ENCODE measurements around the gene GNAQ. TPM values are rescaled to one million over a fixed set of nuclear protein-coding genes. Genes with fewer than 3 reads are reported as not detected.

GNAQ gene
- total RNA-seq, 1 donor from 2014 or later: 55.2 TPM

- DNase-seq (ENCODE audit: extremely low read depth, low read depth, low spot score): no peak
These were observed 81.7 kb downstream of the GNAQ start for GRCh38 chr9:77949751-77950436.

GRCh38 chr9:77947651-77948050, 84.0 kb downstream of the GNAQ start:
- no peak for DNase-seq (ENCODE audit: extremely low read depth, low read depth, low spot score)

- no peak for DNase-seq (ENCODE audit: extremely low read depth, low read depth, low spot score)
These were observed 84.5 kb downstream of the GNAQ start for GRCh38 chr9:77946969-77947620.

DNA sequence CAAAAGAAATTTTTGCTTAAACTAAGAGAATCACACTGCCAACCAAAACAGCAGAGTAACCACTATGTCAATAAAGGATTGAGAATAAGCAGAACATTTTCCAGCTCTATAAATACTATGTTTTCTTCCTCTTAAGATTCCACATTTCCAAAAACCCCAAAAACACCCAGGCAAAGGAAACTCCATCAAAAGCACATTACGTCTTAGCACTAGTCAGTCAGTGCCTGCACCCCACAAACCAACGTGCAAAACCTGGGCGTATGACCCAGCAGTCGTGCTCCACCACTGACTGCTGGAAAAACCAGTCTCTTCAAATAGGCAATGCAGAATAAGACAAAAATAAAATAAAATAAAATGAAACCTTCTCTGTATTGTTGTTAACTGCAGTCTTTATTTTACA, 85.3 kb downstream of the GNAQ start:
- DNase-seq (ENCODE audit: extremely low read depth, low read depth, low spot score): no peak

DNA sequence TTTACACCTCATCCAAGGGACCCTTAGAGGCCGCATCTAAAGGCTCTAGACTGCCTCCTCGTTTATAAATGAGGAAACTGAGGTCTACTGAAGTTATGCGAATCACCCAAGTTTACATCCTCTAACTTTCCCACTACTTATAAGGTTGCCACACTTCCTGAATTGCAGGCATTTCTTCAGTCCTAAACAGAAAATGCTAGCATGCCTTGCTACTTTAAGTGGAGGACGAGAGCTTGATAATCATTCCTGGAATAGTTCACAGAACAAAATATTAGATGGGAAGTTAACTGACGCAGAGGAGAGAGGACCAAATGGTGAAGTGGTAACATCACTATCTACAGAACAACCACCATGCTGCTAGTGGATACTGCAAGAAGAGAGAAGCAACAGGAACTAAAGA, 85.8 kb downstream of the GNAQ start:
- DNase-seq (ENCODE audit: extremely low read depth, low read depth, low spot score): no peak

DNA sequence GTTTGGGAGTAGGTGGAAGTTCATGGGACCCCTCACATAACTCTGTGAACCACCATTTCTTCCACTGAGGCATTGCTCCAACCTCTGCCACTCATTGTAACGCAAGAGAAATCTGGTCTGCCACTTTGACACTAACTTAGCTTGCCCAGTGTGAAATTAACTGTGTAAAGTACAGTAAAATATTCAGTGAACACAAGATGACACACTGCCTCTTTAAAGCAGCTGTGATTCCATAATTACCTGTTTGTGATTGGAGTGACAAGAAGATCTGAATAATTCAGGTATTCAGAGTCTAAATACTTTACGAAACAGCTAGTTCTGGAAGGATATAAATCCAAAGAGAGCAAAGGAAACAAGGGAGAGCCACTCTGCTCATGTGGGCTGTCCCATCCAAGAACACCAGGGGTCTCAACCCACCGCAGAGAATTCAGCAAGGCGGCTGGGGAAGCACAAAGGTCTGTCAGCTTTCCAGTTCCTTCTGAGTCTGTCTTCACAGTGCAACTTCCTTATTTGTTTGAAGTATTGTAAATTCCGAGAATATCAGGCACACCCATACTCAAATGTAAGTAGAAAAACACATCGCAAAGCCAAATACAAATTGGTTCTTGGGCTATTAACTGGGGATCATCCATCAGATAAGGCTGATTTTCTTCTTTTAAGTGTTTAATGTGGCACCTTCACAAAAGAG, 86.9 kb downstream of the GNAQ start:
- no peak for DNase-seq (ENCODE audit: extremely low read depth, low read depth, low spot score)

DNA sequence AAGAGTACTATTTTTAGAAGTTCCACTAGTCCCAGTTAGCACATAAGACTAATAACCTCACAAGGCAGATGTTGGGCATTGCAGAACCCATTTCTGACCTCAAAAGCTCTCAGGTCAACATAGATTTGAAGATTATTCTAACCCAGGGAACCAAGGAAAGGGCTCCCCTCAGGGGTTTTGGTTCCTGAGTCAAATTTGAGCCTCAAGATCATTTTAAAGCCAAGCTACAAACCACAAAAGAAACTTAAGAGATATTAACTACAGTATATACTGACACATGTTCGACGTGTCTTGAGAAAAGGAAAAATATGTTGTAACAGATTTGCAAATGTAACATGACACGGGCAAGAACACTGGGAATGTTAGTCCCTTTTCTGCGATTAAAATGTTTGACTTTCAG, 88.6 kb downstream of the GNAQ start:
- DNase-seq (ENCODE audit: extremely low read depth, low read depth, low spot score): no peak

DNA sequence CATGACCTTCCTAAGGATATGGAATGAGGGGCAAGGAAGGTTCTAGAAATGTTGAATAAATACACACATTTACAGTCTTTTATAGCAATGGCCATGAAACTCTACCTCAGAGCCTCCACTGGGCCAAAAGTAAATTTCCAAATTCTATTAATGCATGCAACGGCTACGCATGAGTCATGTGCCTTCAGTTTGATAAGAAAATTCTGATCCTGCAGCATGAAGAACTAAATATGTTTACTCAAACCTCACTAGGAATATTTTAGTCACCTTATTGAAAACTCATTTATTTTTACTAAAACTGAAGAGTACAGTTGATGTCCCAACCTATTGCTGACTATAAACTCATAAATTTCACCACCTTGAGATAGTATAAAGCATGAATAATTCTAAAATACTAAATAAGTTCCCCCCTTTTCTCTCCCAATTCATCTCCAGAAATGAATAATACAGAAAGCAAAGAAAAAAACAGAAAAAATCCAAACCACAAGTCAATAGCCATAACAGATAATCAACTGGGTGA, 92.4 kb downstream of the GNAQ start:
- DNase-seq (ENCODE audit: extremely low read depth, low read depth, low spot score): no peak

DNA sequence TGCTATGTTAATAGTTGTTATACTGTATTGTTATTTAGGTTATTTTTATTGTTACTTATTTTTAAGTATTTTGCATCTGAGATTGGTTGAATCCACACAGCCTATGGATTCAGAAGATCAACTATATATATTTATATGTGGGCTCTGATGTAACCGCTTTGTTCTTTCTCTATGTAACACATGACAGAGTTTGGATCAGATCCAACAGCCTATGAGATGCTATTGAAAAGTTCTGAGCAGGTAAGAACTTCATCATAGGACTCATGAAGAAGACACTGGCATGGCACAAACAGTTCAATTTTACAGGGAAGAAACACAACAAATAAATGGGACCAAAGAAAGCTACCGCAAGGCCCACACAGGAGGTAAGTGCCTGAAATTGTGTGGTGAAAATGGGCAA, 93.4 kb downstream of the GNAQ start:
- no peak for DNase-seq (ENCODE audit: extremely low read depth, low read depth, low spot score)

DNA sequence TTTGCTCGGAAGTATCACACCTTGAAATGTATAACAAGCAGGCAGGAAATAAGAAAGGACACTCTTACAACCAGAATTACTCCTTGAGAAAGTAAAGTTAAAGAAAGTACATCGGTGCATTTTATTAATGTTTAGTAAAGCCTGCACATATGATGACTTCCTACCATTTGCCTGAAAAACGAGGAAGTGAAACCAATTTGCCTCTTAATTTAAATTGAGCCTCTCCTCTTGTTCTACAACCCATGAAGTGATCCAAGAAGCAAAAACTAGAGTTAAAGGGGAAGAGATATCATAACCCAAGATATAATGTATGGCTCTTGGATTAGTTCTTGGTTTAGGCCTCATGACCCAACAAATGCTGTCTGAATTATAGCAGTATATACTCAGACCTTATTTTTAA, 95.6 kb downstream of the GNAQ start:
- DNase-seq (ENCODE audit: extremely low read depth, low read depth, low spot score): no peak

DNA sequence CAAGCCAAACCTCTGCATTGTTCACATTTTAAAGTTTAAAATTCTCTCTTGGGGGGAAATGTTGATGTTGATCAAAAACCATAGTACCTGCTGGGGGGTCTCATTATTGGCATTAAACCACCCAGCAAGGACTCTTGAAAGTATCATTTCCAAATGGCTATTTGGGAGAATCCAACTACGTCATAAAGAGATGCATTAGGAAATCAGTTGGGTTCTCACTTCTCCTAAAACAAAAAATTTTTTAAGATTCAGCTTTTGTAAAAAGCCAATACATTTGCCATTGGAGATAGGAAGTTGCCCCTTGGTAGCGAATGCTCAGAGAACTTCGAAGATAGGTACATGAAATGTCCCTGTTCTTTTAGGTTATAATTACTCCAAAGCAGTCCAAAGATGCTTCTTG, 96.4 kb downstream of the GNAQ start:
- DNase-seq (ENCODE audit: extremely low read depth, low read depth, low spot score): no peak

DNA sequence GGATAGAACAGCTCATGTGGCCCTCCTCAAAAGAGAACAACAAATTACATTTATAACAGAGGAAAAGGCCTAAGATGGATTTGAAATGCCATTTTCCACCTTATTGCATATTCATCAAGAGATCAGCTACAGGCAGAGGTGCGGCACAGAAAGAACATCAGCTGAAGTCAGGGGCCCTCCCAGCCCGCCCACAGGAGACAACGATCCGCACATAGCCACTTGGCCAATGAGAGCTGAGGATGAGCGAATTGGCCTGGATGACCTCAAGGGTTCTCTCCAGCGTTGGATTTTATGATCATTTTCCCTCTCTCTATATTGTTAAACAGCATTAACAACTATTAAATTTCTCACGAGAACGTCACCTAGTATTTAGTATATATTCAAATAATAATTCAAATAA, 97.6 kb downstream of the GNAQ start:
- DNase-seq (ENCODE audit: extremely low read depth, low read depth, low spot score): no peak

GRCh38 chr9:77933019-77933418, 98.6 kb downstream of the GNAQ start:
- DNase-seq (ENCODE audit: extremely low read depth, low read depth, low spot score): no peak

- DNase-seq (ENCODE audit: extremely low read depth, low read depth, low spot score): no peak
These were observed 101.7 kb downstream of the GNAQ start for GRCh38 chr9:77929942-77930341.

DNA sequence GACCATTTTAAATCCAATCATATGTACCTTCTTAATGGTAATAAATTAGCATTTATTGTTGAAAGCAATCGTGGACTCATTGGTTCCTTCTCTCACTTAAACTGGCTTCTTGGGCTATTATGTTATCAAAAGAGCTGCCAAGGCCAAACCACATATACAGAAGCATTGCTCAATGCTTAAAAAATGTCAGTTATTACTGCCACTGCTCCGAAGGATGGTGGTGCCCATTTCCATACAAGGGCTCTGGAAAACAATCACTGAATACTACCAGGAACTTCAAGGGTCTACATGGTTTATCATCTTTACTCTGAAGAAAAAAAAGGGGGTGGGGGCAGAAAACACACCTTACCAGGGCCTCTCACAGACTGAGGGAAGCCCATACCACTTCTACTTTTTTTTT, 104.3 kb downstream of the GNAQ start:
- no peak for DNase-seq (ENCODE audit: extremely low read depth, low read depth, low spot score)

GRCh38 chr9:77926371-77926878, 105.2 kb downstream of the GNAQ start:
- no peak for DNase-seq (ENCODE audit: extremely low read depth, low read depth, low spot score)

- DNase-seq (ENCODE audit: extremely low read depth, low read depth, low spot score): no peak
These were observed 109.0 kb downstream of the GNAQ start for GRCh38 chr9:77922591-77922990.

- DNase-seq (ENCODE audit: extremely low read depth, low read depth, low spot score): no peak
These were observed 113.8 kb downstream of the GNAQ start for GRCh38 chr9:77917800-77918199.

- DNase-seq (ENCODE audit: extremely low read depth, low read depth, low spot score): no peak
These were observed 114.8 kb downstream of the GNAQ start for GRCh38 chr9:77916820-77917219.

GRCh38 chr9:77916410-77916819, 115.2 kb downstream of the GNAQ start:
- no peak for DNase-seq (ENCODE audit: extremely low read depth, low read depth, low spot score)

GRCh38 chr9:77915744-77916143, 115.9 kb downstream of the GNAQ start:
- DNase-seq (ENCODE audit: extremely low read depth, low read depth, low spot score): no peak
